SH-SY5Y (cell line): Measurements from ENCODE around the gene DTYMK.

ENCODE experiments used
- GATA2 ChIP-seq: IDR thresholded peaks from 2 replicates; pipeline ENCODE4 v1.6.1; 2011; ENCODE audit warnings: mild to moderate bottlenecking, low read depth, low read length
- GATA3 ChIP-seq: IDR thresholded peaks from 2 replicates; pipeline ENCODE4 v1.6.1; 2011; ENCODE audit warnings: low read depth, mild to moderate bottlenecking, low read length, moderate library complexity

- TF ChIP-seq GATA2 (no peak), GATA3 (no peak)
Measured at GRCh38 chr2:241736111-241736510, 49.5 kb upstream of the DTYMK start.
